ENCODE data around the gene PPTC7. TPM values are rescaled to one million over a fixed set of nuclear protein-coding genes. Genes with fewer than 3 reads are reported as not detected.
"Not testable (repeated sequence)": the region's sequence is repeated elsewhere in the genome, so short reads cannot be mapped to it uniquely, and the experiment has no call there.

The PPTC7 gene
- total RNA-seq, 3 donors from 2014 or later (not counting 1 experiment from before 2014, with no cell fraction given) = 44.0 to 52.7 (median 48.0) TPM

- ATAC-seq = no peak
- peak overlapping the region; percentile 1 to 35 for H3K27ac Mint-ChIP-seq
- no peak overlapping the region for H3K4me3 Mint-ChIP-seq
- H3K4me1 Mint-ChIP-seq = peaks cover 0 to 14% of the 10 kb centered on the region in 2 donors
- no peak overlapping the region for H3K27ac ChIP-seq (ENCODE audit: low read length)
- H3K36me3 ChIP-seq (ENCODE audit: control insufficient read depth, insufficient read depth, low read length) = no peaks in the 10 kb centered on the region
- no peaks in the 10 kb centered on the region for H3K27me3 ChIP-seq (ENCODE audit: control insufficient read depth, insufficient read depth, low read length)
- H3K4me3 ChIP-seq (ENCODE audit: low read length) = no peak overlapping the region
- intact Hi-C loops (cut with micrococcal nuclease) = no loop called here
- no peaks in the 10 kb centered on the region for H3K4me1 ChIP-seq (ENCODE audit: control insufficient read depth, insufficient read depth, low read length)
- no peak for TF ChIP-seq CTCF (IDR thresholded peaks at IDR 0.05)
- no peak for DNase-seq
- H3K9me3 Mint-ChIP-seq = no peaks in the 10 kb centered on the region
- WGBS (ENCODE audit: insufficient coverage) = 88% methylated on average over 4 of the region's 6 CpGs
- no peaks in the 10 kb centered on the region for H3K9me3 ChIP-seq (ENCODE audit: control insufficient read depth, insufficient read depth, low read length)
- H3K36me3 Mint-ChIP-seq = no peaks in the 10 kb centered on the region
- H3K27me3 Mint-ChIP-seq (ENCODE audit: low read depth in 2 of 2) = no peaks in the 10 kb centered on the region
Observed at GRCh38 chr12:110528277-110528839, 54.8 kb downstream of the PPTC7 start.

- H3K27me3 Mint-ChIP-seq (ENCODE audit: low read depth in 2 of 2); H3K4me3 ChIP-seq (ENCODE audit: low read length); H3K9me3 ChIP-seq (ENCODE audit: control insufficient read depth, insufficient read depth, low read length); H3K9me3 Mint-ChIP-seq; H3K27ac Mint-ChIP-seq; H3K27me3 ChIP-seq (ENCODE audit: control insufficient read depth, insufficient read depth, low read length); ATAC-seq; intact Hi-C loops (cut with micrococcal nuclease); H3K36me3 Mint-ChIP-seq; H3K4me1 ChIP-seq (ENCODE audit: control insufficient read depth, insufficient read depth, low read length); H3K27ac ChIP-seq (ENCODE audit: low read length); DNase-seq; H3K4me1 Mint-ChIP-seq; H3K36me3 ChIP-seq (ENCODE audit: control insufficient read depth, insufficient read depth, low read length); H3K4me3 Mint-ChIP-seq: not testable (repeated sequence)
- 86% methylated on average over 8 of the region's 11 CpGs for WGBS (ENCODE audit: insufficient coverage)
Observed at GRCh38 chr12:110520876-110521712, 62.0 kb downstream of the PPTC7 start.

GRCh38 chr12:110518014-110518413, 65.1 kb downstream of the PPTC7 start:
- DNase-seq; H3K9me3 Mint-ChIP-seq; H3K4me1 Mint-ChIP-seq; H3K4me3 Mint-ChIP-seq; H3K27ac Mint-ChIP-seq; H3K27me3 ChIP-seq (ENCODE audit: control insufficient read depth, insufficient read depth, low read length); H3K9me3 ChIP-seq (ENCODE audit: control insufficient read depth, insufficient read depth, low read length); H3K4me1 ChIP-seq (ENCODE audit: control insufficient read depth, insufficient read depth, low read length); H3K36me3 ChIP-seq (ENCODE audit: control insufficient read depth, insufficient read depth, low read length); H3K27ac ChIP-seq (ENCODE audit: low read length); H3K27me3 Mint-ChIP-seq (ENCODE audit: low read depth in 2 of 2); H3K36me3 Mint-ChIP-seq; ATAC-seq; H3K4me3 ChIP-seq (ENCODE audit: low read length); intact Hi-C loops (cut with micrococcal nuclease): not testable (repeated sequence)
- WGBS (ENCODE audit: insufficient coverage) = 93% methylated on average over 8 of the region's 8 CpGs

- Histone ChIP-seq H3K36me3 (ENCODE audit: control insufficient read depth, insufficient read depth, low read length) (no peaks in the 10 kb centered on the region), H3K4me1 (ENCODE audit: control insufficient read depth, insufficient read depth, low read length) (no peaks in the 10 kb centered on the region), H3K27me3 (ENCODE audit: control insufficient read depth, insufficient read depth, low read length) (no peaks in the 10 kb centered on the region), H3K27ac (ENCODE audit: low read length) (no peak overlapping the region), H3K4me3 (ENCODE audit: low read length) (no peak overlapping the region), H3K9me3 (ENCODE audit: control insufficient read depth, insufficient read depth, low read length) (no peaks in the 10 kb centered on the region)
- H3K27me3 Mint-ChIP-seq (ENCODE audit: low read depth in 2 of 2) = no peaks in the 10 kb centered on the region
- H3K36me3 Mint-ChIP-seq = no peaks in the 10 kb centered on the region
- intact Hi-C loops (cut with micrococcal nuclease) = no loop called here
- WGBS (ENCODE audit: insufficient coverage) = 94% methylated on average over 3 of the region's 3 CpGs
- TF ChIP-seq CTCF (IDR thresholded peaks at IDR 0.05) = no peak
- ATAC-seq (no peak), DNase-seq (no peak)
- H3K9me3 Mint-ChIP-seq = no peaks in the 10 kb centered on the region
- H3K4me1 Mint-ChIP-seq = no peaks in the 10 kb centered on the region
- H3K4me3 Mint-ChIP-seq = no peak overlapping the region
- no peak overlapping the region for H3K27ac Mint-ChIP-seq
Observed at GRCh38 chr12:110516995-110517394, 66.1 kb downstream of the PPTC7 start.
